ENCODE data around the gene PRLR.
A peak's percentile ranks its signal among the peaks of the same experiment; 100 is the strongest.

Gene PRLR

GRCh38 chr5:35236770-35237169 is 6.5 kb upstream of the PRLR start:
- no peak for DNase-seq

DNA sequence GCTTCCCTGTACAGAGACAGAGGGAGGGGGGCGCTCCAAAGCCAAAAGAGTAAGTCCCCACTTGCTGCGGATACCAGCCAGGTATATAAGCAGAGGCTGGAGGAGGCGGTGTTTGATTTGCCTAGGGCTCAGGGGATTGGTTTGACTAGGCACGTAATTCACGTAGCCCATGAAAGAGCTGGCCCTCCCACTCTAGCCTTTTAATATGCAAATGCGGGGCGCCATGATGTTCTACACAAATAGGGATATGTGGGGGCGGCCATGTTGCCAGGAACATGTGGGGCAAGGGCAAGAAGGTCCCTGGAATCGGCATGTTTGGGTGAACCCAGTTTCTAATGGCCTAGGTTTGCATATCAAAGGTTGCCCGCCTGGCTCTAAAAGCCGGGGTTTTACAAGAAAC is 3.3 kb upstream of the PRLR start:
- no peak for DNase-seq

GRCh38 chr5:35233121-35233520 is 2.8 kb upstream of the PRLR start:
- no peak for DNase-seq

GRCh38 chr5:35232124-35232523 is 1.8 kb upstream of the PRLR start:
- DNase-seq: no peak

DNA sequence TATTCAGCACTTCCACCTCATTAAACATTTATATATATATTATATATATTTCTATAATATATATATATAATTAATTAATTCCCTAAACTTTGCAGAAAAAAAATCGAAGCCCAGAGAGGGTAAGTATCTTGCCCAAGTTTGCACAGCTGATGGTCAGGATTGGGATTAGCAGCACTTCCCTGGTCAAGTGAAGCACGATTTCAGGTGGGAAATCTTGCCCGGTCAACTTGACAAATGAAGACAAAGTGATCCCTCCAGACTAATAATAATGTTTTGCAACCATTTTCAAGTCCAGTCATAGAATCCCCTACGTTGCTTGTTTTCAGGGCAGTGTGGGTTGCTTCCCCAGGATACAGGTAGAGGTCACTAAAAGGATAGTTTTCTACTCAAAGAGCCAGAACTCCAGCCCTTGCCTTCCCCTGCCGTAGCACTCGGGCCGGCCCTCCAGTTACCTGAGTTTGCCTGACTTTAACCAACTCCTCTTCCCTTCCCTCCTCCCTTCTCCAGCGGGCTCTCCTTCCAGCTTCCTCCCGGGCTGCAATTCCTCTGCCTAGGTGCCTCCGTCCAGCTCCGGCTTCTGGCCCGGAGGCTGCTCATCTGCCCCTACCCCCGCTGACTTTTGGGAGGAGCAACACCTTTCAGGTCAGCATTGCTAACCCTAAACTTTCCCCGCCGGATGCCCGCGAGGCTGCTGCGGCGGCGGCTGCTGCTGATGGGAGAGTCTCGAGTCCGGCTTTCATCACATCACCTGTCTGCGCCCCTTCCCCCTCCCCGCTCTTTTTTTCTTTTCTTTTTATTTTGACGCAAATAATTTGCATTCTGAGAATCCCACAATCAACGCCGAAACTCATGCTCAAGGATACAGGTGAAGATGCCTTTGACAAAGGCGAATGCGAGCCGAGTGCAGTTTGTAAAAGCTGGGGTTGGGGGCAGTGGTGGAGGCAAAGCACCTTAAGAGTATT is 930 bp downstream of the PRLR start:
- DNase-seq: peak in 1 of 58 donors; percentile 13

DNA sequence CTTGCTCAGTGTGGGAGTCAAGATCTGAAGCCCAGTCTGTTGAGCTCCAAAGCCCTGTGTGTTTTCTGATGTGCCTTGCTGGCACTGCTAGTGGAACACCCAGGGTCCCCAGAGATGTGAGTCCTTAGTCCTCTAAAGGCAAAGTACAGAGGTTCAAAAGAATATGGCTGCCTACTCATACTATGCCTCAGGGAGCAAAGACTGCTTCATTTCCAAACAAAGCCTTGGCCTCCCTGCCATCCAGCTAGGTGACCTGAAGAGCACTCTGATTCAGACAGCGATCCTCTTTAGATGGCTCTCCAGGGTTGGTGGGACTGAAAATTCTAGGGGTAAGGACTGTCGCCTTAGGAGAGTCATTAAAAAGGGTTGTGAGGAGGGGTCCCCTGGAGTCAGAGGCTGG is 2.0 kb downstream of the PRLR start:
- no peak for DNase-seq

DNA sequence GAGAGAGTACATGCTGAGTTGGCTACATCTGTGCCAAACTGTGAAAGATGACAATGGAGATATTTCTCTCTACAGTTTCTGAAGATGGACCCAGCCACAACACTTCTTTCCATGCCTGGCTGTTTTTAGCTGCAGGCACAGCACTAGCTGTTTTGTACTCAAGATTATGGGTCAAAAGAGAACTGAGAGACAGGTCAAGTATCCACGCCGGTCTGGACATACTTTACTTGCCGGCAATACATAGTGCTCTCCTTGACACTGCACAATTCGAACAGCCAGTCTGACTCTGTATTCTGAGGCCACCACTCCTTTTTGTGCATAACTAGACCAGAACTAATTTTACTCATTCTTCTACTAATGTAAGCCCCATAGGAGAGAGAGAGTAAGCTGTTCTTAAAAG is 2.6 kb downstream of the PRLR start:
- DNase-seq: no peak

GRCh38 chr5:35223787-35224395 is 6.4 kb downstream of the PRLR start:
- no peak for DNase-seq

DNA sequence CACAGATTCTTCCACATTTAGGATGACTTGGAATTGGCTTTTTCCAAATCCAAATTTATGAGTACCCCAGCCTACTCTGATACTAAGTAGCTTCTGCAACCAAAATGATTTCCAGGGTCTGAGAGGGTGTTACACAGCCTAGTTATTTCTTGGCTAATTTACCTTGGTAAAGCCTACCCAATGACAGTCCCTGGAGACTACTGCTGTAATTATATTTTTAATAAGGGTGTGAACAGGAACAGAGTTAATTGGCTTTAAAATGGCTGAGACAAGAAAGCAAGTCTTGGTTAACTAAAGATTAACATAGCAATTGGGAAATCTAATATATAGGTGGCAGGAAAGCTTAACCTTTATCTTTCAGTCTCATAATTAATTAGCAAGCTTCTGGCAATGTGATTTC is 9.3 kb downstream of the PRLR start:
- DNase-seq: no peak

DNA sequence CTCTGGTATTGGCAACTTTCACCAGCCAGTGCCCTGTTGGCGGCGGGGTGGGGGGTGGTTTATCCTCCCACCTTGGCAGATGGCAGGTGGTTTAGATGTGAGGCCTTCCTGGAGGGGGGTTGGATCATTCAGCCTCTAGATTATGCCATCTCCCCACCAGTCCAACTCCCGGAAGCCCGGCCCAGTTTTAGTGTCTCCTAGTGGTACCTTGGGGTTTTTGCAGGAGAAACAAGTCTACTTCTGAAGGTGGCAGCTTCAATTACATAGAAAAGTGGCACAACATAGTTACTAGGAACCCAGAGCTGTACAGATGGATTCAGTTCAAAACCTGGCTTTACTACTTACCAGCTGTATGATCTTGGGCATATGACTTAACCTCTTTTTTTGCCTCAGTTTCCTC is 11.3 kb downstream of the PRLR start:
- no peak for DNase-seq

GRCh38 chr5:35214051-35214450 is 16.2 kb downstream of the PRLR start:
- no peak for DNase-seq

GRCh38 chr5:35213608-35214007 is 16.7 kb downstream of the PRLR start:
- DNase-seq: no peak

DNA sequence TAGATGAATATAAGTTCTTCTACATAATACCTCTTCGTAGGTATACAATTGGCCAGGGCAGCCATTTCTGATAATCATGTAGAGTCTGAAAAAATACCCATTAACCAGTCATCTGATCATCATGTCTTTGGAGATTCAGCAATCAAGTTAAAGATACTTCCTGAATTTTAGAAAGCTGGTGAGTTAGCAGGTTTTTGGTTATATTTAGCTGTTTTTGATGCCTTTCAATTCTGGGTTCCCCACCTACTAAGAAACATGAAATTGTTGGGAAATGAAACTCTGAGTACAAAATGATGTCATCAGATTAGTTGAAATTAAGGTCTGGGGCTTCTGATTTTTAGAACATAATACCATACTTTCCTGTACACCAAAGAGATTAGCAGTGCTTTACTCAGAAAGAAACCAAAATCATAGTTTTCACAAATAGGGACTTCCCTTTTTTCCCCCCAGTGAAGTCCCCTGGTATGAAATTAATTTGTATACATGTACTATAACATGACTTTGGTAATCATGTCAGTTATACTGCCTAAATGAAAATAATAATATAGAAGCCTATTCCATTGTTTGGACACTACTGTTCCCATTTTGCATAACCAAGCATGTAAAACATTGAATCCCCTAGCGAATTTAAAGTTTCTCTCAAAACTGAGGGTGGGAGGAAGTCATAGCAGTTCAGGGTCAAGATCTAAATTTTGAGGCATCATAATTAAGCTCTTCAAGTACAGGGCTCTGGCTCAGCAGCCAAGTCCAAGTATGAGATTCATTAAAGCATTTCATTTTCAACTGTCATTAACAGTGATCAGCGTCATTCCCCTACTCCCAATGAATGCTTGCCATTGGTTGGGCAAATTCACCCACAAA is 17.9 kb downstream of the PRLR start:
- no peak for DNase-seq

GRCh38 chr5:35209862-35210261 is 20.4 kb downstream of the PRLR start:
- peak in 1 of 58 donors; percentile 4 for DNase-seq

DNA sequence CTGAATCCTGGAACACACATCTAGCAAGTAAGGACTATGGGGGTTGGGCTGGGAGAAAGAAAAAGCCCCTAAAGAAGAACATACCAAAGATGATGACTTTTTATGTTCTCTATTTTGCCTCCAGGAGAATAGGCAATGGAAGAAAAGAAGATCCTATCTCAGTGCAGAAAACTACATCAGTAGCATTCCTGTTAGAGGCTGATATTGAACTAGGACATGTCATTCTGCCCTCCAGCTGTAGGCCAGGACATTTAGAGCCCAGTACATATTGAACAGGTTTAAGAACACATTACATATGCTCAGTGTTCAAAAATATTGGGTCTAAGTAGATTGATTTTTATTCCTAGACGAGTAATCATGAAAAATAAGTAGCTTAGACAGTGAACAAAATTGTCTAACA is 24.7 kb downstream of the PRLR start:
- DNase-seq: no peak

GRCh38 chr5:35205186-35205585 is 25.1 kb downstream of the PRLR start:
- no peak for DNase-seq

- DNase-seq: no peak
Measured at GRCh38 chr5:35203403-35203802, 26.9 kb downstream of the PRLR start.

- DNase-seq: peak in 6 of 58 donors; percentile 1 to 11 (median 5)
Measured at GRCh38 chr5:35202319-35203111, 27.8 kb downstream of the PRLR start.

GRCh38 chr5:35201291-35201690 is 29.0 kb downstream of the PRLR start:
- no peak for DNase-seq

GRCh38 chr5:35199886-35200285 is 30.4 kb downstream of the PRLR start:
- DNase-seq: no peak

DNA sequence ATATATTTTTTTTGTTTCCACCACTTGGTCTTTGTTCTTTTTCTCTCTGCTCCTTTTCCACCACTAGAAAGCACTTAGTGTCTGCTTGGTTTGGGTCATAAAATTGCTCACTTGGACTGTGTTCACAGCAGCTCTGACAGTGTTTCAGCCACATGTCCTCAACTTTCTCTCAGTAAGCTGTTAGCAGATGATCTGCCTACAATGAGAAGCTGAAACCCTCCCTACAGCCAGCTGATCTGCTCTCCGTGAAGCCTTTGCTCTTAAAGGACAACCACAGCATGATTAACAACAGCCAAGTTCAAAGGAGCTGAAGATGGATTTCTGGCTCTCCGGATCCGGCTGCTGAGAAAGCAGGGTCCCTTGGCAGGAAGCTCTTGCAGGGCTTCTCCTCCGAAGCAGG is 31.6 kb downstream of the PRLR start:
- DNase-seq: no peak

Data from anterior cingulate cortex (tissue), 58 donors.